HEK293 (cell line): ENCODE results near the gene SRCIN1.

Source experiments
- KLF9 ChIP-seq: fragments of 450-650 bp; formaldehyde crosslinking; IDR thresholded peaks from 2 replicates; pipeline ENCODE4 v1.5.1; 2016; ENCODE audit warnings: missing biosample characterization, missing genetic modification characterization, low read depth
- YY1 ChIP-seq: fragments of 450-650 bp; formaldehyde crosslinking; IDR thresholded peaks from 2 replicates; pipeline ENCODE4 v1.5.1; 2018; ENCODE audit warnings: missing biosample characterization, missing genetic modification characterization
- ZBTB1 ChIP-seq: fragments of 450-650 bp; formaldehyde crosslinking; IDR thresholded peaks from 2 replicates; pipeline ENCODE4 v1.5.1; 2016; ENCODE audit warnings: missing biosample characterization, missing genetic modification characterization
- ZNF112 ChIP-seq: fragments of 450-650 bp; formaldehyde crosslinking; IDR thresholded peaks from 2 replicates; pipeline ENCODE4 v1.5.0; 2017; ENCODE audit warnings: missing biosample characterization, missing genetic modification characterization
- ZNF2 ChIP-seq: fragments of 450-650 bp; formaldehyde crosslinking; IDR thresholded peaks from 2 replicates; pipeline ENCODE4 v1.5.1; 2016; ENCODE audit warnings: missing biosample characterization, missing genetic modification characterization
- ZNF324 ChIP-seq: fragments of 450-650 bp; formaldehyde crosslinking; IDR thresholded peaks from 2 replicates; pipeline ENCODE4 v1.5.1; 2016; ENCODE audit warnings: missing biosample characterization, missing genetic modification characterization
- ZNF335 ChIP-seq: fragments of 450-650 bp; formaldehyde crosslinking; conservative IDR thresholded peaks from 2 replicates; pipeline ENCODE4 v1.5.1; 2016; ENCODE audit warnings: missing biosample characterization, missing genetic modification characterization
- ZNF510 ChIP-seq: fragments of 450-650 bp; formaldehyde crosslinking; IDR thresholded peaks from 2 replicates; pipeline ENCODE4 v1.5.1; 2018; ENCODE audit warnings: mild to moderate bottlenecking, missing genetic modification characterization, missing biosample characterization; ENCODE audit not compliant: insufficient replicate concordance
- TF ChIP-seq, protein P1 (sequence below): fragments of 450-650 bp; formaldehyde crosslinking; IDR thresholded peaks from 2 replicates; pipeline ENCODE4 v1.5.1; 2016; ENCODE audit warnings: missing biosample characterization, missing genetic modification characterization
- TF ChIP-seq, protein P2 (sequence below): fragments of 450-650 bp; formaldehyde crosslinking; IDR thresholded peaks from 2 replicates; pipeline ENCODE4 v1.5.1; 2016; ENCODE audit warnings: missing biosample characterization, missing genetic modification characterization
- TF ChIP-seq, protein P3 (sequence below): fragments of 450-650 bp; formaldehyde crosslinking; IDR thresholded peaks from 2 replicates; pipeline ENCODE4 v1.5.1; 2016; ENCODE audit warnings: missing biosample characterization, missing genetic modification characterization
- TF ChIP-seq, protein P4 (sequence below): fragments of 450-650 bp; formaldehyde crosslinking; IDR thresholded peaks from 2 replicates; pipeline ENCODE4 v1.5.1; 2016; ENCODE audit warnings: missing biosample characterization, missing genetic modification characterization
- TF ChIP-seq, protein P5 (sequence below): fragments of 450-650 bp; formaldehyde crosslinking; IDR thresholded peaks from 2 replicates; pipeline ENCODE4 v1.5.1; 2016; ENCODE audit warnings: missing biosample characterization, missing genetic modification characterization

DNA sequence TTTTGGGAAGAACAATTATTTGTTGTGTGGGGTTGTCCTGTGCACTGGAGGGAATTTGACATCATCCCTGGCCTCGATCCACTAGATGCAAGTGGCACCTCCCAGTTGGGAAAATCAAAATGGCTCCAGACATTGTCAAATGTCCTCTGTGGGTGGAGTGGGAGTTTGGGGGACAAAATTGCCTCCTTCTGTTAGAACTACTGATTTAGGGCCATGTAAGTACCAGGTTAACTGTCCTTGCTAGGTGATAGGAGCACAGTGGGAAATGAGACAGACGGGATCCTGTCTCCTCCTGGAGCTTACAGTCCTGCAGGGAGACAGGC, 120.6 kb downstream of the SRCIN1 start:
- TF ChIP-seq, protein P1, sequence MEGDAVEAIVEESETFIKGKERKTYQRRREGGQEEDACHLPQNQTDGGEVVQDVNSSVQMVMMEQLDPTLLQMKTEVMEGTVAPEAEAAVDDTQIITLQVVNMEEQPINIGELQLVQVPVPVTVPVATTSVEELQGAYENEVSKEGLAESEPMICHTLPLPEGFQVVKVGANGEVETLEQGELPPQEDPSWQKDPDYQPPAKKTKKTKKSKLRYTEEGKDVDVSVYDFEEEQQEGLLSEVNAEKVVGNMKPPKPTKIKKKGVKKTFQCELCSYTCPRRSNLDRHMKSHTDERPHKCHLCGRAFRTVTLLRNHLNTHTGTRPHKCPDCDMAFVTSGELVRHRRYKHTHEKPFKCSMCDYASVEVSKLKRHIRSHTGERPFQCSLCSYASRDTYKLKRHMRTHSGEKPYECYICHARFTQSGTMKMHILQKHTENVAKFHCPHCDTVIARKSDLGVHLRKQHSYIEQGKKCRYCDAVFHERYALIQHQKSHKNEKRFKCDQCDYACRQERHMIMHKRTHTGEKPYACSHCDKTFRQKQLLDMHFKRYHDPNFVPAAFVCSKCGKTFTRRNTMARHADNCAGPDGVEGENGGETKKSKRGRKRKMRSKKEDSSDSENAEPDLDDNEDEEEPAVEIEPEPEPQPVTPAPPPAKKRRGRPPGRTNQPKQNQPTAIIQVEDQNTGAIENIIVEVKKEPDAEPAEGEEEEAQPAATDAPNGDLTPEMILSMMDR (tag by site-specific recombination): no peak
- TF ChIP-seq, protein P2, sequence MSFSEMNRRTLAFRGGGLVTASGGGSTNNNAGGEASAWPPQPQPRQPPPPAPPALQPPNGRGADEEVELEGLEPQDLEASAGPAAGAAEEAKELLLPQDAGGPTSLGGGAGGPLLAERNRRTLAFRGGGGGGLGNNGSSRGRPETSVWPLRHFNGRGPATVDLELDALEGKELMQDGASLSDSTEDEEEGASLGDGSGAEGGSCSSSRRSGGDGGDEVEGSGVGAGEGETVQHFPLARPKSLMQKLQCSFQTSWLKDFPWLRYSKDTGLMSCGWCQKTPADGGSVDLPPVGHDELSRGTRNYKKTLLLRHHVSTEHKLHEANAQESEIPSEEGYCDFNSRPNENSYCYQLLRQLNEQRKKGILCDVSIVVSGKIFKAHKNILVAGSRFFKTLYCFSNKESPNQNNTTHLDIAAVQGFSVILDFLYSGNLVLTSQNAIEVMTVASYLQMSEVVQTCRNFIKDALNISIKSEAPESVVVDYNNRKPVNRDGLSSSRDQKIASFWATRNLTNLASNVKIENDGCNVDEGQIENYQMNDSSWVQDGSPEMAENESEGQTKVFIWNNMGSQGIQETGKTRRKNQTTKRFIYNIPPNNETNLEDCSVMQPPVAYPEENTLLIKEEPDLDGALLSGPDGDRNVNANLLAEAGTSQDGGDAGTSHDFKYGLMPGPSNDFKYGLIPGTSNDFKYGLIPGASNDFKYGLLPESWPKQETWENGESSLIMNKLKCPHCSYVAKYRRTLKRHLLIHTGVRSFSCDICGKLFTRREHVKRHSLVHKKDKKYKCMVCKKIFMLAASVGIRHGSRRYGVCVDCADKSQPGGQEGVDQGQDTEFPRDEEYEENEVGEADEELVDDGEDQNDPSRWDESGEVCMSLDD (tag by site-specific recombination): no peak
- TF ChIP-seq, protein P3, sequence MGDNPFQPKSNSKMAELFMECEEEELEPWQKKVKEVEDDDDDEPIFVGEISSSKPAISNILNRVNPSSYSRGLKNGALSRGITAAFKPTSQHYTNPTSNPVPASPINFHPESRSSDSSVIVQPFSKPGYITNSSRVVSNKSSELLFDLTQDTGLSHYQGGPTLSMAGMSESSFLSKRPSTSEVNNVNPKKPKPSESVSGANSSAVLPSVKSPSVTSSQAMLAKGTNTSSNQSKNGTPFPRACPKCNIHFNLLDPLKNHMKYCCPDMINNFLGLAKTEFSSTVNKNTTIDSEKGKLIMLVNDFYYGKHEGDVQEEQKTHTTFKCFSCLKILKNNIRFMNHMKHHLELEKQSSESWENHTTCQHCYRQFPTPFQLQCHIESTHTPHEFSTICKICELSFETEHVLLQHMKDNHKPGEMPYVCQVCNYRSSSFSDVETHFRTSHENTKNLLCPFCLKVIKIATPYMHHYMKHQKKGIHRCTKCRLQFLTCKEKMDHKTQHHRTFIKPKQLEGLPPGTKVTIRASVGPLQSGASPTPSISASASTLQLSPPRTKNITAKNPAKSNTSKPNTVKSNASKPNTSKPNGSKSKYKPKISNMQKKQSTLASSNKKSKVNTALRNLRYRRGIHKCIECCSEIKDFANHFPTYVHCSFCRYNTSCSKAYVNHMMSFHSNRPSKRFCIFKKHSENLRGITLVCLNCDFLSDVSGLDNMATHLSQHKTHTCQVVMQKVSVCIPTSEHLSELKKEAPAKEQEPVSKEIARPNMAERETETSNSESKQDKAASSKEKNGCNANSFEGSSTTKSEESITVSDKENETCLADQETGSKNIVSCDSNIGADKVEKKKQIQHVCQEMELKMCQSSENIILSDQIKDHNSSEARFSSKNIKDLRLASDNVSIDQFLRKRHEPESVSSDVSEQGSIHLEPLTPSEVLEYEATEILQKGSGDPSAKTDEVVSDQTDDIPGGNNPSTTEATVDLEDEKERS: no peak
- no peak for TF ChIP-seq ZNF335 (tag by site-specific recombination)
- TF ChIP-seq, protein P4, sequence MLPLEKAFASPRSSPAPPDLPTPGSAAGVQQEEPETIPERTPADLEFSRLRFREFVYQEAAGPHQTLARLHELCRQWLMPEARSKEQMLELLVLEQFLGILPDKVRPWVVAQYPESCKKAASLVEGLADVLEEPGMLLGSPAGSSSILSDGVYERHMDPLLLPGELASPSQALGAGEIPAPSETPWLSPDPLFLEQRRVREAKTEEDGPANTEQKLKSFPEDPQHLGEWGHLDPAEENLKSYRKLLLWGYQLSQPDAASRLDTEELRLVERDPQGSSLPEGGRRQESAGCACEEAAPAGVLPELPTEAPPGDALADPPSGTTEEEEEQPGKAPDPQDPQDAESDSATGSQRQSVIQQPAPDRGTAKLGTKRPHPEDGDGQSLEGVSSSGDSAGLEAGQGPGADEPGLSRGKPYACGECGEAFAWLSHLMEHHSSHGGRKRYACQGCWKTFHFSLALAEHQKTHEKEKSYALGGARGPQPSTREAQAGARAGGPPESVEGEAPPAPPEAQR (tag by site-specific recombination): no peak
- TF ChIP-seq YY1 (tag by site-specific recombination): no peak
- TF ChIP-seq ZBTB1: no peak
- TF ChIP-seq, protein P5, sequence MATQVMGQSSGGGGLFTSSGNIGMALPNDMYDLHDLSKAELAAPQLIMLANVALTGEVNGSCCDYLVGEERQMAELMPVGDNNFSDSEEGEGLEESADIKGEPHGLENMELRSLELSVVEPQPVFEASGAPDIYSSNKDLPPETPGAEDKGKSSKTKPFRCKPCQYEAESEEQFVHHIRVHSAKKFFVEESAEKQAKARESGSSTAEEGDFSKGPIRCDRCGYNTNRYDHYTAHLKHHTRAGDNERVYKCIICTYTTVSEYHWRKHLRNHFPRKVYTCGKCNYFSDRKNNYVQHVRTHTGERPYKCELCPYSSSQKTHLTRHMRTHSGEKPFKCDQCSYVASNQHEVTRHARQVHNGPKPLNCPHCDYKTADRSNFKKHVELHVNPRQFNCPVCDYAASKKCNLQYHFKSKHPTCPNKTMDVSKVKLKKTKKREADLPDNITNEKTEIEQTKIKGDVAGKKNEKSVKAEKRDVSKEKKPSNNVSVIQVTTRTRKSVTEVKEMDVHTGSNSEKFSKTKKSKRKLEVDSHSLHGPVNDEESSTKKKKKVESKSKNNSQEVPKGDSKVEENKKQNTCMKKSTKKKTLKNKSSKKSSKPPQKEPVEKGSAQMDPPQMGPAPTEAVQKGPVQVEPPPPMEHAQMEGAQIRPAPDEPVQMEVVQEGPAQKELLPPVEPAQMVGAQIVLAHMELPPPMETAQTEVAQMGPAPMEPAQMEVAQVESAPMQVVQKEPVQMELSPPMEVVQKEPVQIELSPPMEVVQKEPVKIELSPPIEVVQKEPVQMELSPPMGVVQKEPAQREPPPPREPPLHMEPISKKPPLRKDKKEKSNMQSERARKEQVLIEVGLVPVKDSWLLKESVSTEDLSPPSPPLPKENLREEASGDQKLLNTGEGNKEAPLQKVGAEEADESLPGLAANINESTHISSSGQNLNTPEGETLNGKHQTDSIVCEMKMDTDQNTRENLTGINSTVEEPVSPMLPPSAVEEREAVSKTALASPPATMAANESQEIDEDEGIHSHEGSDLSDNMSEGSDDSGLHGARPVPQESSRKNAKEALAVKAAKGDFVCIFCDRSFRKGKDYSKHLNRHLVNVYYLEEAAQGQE (tag by site-specific recombination): no peak
- TF ChIP-seq ZNF2 (tag by site-specific recombination): no peak
- TF ChIP-seq KLF9 (tag by site-specific recombination): no peak
- no peak for TF ChIP-seq ZNF510
- TF ChIP-seq ZNF112 (tag by site-specific recombination): no peak
- TF ChIP-seq ZNF324: no peak
